Breast epithelium (tissue), 3 donors: ENCODE results near the gene TGDS.

Experiments
- POLR2A ChIP-seq: fragments of 450-650 bp; IDR thresholded peaks from one replicate; pipeline ENCODE4 v1.6.1; 2016; ENCODE audit warnings: antibody characterized with exemption, mild to moderate bottlenecking, moderate library complexity
- TF ChIP-seq, protein P1 (sequence below), 3 donors: fragments of 450-650 bp; IDR thresholded peaks; one replicate each; pipeline ENCODE4 v1.5.1; 2016 to 2017; ENCODE audit warnings: antibody characterized with exemption in 3 of 3, mild to moderate bottlenecking in 3 of 3, moderate library complexity in 3 of 3

GRCh38 chr13:94548382-94548781, 47.6 kb downstream of the TGDS start:
- TF ChIP-seq, protein P1, sequence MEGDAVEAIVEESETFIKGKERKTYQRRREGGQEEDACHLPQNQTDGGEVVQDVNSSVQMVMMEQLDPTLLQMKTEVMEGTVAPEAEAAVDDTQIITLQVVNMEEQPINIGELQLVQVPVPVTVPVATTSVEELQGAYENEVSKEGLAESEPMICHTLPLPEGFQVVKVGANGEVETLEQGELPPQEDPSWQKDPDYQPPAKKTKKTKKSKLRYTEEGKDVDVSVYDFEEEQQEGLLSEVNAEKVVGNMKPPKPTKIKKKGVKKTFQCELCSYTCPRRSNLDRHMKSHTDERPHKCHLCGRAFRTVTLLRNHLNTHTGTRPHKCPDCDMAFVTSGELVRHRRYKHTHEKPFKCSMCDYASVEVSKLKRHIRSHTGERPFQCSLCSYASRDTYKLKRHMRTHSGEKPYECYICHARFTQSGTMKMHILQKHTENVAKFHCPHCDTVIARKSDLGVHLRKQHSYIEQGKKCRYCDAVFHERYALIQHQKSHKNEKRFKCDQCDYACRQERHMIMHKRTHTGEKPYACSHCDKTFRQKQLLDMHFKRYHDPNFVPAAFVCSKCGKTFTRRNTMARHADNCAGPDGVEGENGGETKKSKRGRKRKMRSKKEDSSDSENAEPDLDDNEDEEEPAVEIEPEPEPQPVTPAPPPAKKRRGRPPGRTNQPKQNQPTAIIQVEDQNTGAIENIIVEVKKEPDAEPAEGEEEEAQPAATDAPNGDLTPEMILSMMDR (IDR thresholded peaks at IDR 0.05), result no peak
- TF ChIP-seq POLR2A, result no peak
